Left forelimb (tissue), 1 donor: Measurements from ENCODE around the gene AFAP1.
A peak's percentile ranks its signal among the peaks of the same experiment; 100 is the strongest.
"Not testable (repeated sequence)": the region's sequence is repeated elsewhere in the genome, so short reads cannot be mapped to it uniquely, and the experiment has no call there.

Source experiments
- DNase-seq: peaks from one replicate; pipeline ENCODE4 v3.0.0-alpha.2; 2018; ENCODE audit warnings: low spot score

The AFAP1 gene

DNA sequence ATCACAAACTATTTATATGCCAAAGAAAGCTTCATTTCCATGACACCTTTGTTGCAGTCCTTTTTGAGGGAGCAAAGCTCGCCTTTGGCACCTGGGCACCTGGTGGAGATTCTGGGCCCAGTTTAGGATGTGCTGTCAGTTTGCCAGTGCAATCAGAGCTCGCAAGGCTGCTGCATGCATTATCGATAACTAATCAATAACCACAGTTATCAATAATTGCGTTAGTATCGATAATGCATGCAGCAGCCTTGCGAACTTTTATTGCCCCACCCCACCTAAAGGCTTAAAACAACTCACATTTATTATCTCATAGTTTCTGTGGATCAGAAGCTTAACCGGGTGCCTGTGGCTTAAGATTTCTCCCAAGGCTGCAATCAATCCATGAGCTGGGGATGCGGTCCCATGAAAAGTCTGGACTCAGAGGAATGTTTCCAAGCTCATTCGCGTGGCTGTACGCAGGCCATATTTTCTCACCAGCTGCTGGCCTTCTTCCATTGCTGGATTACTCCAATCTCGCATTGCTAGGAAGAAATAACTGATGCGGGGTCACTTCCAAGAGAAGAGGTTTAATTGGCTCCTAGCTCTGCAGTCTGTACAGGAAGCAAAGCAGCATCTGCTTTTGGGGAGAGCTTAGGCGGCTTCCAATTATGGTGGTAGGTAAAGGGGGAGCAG is 6.2 kb upstream of the AFAP1 start:
- DNase-seq, result no peak

DNA sequence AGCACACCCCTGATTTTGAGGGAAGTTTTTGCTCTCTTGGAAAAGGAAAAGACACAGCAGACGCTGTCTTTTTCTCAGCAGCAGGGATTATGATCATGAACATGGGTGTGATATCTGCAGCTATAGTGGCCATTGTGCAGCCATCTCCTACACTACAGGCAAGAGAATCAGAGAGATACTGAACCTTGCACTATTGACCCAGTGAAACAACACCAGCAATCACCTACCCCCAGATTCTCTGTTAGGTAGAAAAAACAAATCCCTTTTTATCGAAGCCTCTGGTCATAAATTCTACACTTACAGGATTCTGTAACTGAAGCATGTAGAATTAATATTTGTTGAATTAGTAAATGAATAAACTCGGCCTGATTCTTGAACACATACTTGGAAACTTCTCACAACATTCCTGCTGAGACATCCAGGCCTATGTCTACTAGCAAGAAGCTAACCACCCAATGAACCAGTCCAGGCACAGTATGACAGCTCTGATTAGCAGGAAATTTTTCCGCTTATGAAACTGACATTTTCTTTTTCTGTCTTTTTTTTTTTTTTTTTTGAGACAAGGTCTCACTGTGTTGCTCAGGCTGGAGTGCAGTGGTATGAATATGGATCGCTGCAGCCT is 5.0 kb upstream of the AFAP1 start:
- peak; percentile 20 for DNase-seq

DNA sequence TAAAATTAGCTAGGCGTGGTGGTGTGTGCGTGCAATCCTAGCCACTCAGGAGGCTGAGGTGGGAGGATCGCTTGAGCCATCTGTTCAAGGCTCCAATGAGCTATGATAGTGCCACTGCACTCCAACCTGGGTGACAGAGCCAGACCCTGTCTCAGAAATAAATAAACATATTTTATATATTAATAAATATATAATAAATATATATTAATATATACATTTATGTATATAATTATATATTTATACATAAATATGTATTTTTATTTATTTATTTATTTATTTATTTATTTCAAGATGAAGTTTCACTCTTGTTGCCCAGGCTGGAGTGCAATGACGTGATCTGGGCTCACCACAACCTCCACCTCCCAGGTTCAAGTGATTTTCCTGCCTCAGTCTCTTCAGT is 4.0 kb upstream of the AFAP1 start:
- not testable (repeated sequence) for DNase-seq

DNA sequence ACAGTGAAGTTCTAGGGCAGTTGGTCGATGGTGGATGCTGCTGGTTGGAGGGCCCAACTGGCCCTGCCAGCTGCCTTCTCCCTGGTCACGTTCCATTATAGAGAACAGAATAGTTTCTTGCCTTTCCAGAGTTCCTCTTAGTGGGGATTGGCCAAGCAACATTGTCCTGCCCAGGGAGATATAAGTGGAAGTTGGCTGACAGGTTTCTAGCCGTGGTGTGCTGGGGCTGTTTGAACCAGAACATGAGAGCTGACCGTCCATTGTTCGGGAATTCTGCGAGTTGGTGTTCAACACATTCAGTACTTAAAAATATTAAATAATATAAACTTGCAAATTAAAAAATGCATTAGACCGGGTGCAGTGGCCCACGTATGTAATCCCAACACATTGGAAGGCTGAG is 3.5 kb upstream of the AFAP1 start:
- peak; percentile 34 for DNase-seq

DNA sequence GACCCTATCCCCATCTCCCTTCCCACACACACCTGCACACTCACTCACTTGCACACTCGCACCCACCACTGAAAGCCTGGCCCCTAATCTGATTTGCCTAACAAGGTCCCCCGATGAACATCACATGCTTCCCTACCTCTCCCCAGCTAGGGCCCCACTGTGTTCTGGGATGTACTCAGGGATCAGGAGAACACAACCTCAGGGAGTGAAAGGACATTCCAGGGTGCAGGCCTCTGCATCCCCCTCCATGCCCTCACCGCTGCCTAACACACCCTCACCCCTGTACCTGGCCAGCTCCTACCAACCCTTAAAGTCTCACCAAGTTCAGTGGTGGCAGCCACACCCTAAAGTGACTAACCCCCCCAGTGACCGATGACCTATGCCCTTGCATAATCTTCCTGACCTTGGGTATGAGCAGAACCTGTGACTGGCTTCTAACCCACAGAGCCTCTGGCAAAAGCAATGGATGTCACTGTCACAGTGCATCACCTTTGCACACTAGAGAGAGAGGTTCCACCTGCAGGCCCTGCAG is 2.4 kb upstream of the AFAP1 start:
- DNase-seq, result peak; percentile 52

DNA sequence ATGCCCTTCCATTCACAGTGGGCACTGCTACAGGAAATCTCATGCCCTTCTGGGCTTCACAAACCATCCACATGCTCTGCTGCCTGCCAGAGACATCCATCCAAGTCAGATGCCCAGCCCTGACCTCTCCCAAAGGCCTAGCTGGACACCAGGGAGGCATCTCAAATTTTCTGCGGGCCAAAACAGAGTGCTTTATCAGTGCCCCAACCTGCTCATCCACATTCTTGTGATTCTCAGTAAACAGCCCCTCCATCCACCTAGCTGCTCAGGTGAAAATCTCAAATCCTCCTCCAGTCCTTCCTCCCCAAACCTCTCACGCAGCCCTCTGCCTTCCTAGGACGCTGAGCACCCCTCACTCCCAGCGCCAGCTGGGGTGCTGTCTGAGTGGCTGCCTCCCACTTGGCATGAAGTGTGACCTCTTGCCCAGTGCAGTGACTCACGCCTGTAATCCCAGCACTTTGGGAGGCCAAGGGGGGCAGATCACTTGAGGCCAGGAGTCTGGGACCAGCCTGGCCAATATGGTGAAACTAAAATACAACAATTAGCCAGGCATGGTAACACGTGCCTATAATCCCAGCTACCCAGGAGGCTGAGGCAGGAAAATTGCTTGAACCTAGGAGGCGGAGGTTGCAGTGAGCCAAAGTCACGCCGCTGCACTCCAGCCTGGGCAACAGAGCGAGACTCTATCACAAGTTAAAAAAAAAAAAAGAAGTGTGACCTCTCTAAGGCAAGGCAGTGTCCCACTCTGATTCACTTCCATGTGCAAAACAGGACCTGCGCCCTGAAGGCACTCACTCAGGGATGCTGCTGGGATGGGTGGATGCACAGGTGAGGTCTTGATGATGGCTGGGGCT is 1.7 kb upstream of the AFAP1 start:
- peak; percentile 59 for DNase-seq

DNA sequence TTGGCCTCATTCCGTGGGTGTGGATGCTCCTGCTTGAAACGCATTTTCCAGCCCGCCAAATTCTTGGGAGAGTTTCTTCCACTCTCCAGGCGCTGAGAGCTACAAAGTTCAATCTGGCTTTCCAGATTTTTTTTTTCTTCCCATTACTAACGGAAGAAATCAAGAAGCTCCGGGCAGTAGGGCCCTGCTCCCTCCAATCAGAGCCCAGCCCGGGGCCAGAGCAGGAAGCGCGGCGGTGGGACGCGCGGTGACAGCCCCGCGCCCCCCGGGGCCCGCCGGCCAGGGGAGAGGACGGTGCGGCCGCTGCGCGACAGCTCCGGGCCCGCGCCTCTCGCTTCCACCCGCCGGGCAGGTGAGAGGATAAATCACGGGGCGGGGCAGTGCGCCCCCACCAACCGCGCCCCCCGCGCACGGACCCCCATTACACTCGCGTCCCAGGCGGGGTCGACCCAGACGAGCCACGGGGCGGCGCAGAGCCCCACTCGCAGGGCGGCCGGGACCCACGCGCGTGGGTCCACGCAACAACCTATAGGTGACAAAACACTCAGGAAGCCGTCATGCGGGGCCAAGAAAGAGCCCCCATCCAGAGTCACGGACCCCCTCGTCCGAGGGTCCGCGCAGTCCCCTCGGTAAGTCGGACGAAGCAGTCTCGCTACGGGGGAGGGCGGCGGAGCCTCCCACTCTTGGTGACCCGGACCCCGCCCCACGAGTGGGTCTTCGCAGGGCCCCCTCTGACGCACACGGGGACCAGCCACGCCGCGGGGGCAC is 868 bp downstream of the AFAP1 start:
- DNase-seq, result peak; percentile 70

DNA sequence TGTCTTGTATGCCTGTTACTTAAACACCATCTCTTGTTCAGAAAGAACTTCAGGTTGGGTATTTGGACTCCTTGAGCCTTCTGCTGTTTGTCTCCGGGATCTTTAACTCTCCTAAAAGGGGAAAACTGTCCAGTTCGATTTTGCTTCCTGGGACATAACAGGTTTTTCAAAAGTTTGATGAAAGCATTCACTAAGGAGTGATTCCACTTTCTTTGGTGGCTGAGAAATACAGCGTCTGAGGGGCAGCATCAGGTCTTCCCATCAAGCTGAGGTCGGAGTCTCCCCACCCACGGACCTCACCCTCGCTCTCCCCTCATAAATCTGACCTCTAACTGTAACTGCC is 1.4 kb downstream of the AFAP1 start:
- no peak for DNase-seq

DNA sequence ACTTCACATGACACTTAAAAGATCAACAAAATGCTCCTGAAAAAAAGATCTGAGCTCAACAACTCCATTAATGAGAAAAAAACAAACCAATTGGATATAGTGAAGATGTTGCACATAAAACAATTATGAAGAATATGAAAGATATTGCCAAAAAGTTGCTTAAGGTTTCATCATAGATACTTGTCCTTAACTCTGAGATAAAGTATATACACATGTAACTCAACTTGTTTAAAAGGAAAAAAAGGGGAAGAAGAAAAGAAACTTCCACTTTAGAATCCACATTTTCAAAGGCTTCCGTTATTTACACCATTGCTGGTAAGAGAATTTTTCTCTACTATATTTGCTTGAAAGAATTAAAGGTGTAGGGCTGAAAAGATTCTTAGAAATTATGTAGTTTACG is 2.7 kb downstream of the AFAP1 start:
- DNase-seq, result no peak

DNA sequence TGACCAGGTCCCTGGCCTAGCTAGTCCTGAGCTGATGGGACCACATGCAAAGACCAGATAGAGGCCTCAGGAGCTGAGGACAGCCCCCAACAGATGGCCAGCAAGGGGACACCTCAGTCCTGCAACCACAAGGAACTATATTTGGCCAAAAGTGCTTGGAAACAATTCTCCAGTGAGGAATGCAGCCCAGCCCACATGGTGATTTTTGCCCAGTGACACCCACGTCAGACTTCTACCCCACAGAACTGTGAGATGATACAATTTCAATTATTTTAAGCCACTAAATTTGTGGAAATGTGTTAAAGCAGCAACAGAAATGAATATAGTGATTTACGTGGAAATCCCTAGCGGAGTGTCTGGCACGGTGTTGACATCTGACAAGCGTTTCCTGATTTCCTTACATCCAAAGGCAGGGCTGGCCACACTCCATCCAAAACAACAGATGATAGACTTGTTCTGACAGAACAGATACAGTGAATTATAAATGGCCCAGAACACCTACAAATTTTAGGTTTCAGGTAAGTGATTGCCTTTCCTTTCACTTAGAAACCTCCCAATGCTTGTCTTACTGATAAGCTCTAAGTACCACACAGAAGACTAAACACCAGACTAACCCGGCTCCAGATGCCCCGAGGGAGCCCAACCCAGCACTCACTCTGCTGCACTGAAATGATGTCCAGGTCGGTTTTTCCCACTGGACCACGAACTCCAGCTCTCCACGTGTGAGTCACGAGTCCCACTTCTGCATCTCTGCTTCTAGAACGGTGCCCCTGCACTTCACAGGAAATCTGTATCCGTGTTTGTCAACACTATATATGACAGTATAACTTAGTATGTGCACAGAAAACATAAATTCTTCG is 5.8 kb downstream of the AFAP1 start:
- peak; percentile 42 for DNase-seq

DNA sequence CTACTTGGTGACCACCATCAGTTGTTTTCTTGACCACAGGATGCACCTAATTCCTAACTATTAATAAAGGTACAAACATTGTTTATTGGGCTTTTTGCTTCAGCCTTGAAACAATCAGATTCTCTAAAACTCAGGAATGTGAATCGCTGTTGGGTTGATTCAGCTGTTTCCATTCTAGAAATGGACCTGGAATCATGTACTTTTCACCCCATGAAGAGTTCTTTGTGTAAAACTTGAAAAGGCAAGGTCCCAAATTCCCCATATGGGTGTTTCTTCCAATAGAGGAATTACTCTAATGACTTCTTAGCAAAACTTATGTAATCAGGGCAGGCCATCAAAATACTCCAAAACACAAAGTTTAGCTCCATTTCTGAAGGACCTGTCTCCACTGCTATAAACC is 7.4 kb downstream of the AFAP1 start:
- no peak for DNase-seq

DNA sequence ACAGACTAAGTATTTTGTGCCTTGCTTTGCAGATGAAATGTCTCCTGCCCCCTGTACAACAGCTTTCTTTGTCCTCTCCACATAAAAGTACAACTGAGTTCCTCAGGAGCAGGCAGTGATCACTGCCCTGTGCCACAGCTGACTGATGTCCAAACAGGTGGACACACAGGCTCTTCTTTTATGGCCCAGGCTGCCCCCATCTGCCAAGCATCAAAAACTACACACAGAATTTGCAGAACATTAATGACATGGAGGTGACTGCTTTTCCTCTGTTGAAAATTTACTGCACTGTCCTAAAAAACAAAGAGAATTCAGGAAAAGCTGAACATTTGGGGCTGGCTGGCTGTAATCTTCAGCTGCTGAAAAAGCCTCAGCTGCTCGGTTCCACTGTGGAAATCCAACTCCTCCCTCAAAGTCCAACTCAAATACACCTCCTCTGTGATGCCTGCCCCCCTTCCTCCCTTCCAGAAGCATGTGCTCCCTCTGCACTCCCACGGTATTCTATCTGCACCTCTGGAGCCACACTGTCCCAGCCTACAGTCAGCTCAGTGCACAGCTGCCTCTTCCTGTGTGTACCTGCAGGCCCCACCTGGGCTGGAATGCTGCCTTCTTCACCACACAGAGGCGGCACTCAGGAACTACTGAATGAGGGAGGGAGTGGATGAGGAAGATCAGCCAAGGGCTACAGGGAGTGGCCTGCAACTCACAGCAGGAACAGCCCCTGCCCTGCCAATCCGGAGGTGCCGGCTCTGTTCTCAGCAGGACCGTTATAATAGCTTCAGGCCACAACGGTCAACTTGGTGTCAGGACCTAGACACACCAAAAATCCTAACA is 10.3 kb downstream of the AFAP1 start:
- peak; percentile 70 for DNase-seq

DNA sequence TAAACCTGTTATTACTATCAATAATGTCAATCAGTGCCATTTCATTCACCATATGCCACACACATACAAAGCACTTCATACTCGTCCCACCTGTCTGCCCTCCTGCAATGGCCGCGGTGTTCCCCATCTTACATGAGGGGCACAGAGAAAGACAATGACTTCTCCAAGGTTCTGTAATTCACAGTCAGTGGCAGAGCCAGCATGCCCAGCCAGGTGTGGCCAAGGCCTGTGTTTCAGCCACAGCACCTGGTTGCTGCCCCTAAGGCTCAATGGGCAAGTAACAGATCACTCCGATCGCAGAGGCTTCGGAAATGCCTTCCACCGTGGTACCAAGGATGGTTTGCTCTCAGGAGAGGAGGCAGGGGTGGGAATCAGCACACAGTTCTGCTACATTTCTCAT is 10.9 kb downstream of the AFAP1 start:
- peak; percentile 42 for DNase-seq

DNA sequence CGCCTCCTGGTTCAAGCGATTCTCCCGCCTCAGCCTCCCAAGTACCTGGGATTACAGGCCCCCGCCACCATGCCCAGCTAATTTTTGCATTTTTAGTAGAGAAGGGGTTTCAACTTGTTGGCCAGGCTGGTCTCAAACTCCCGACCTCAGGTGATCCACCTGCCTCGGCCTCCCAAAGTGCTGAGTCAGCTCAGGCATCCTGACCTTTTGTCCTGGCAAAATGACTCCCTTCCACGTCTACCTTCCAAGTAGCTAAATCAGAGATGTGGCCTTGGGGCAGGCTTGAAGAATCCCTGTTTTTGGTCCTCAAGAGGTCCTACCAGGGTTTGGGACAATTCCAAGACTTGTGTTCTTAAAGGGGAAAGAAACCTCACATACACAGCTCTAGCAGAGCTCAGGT is 12.8 kb downstream of the AFAP1 start:
- peak; percentile 34 for DNase-seq

DNA sequence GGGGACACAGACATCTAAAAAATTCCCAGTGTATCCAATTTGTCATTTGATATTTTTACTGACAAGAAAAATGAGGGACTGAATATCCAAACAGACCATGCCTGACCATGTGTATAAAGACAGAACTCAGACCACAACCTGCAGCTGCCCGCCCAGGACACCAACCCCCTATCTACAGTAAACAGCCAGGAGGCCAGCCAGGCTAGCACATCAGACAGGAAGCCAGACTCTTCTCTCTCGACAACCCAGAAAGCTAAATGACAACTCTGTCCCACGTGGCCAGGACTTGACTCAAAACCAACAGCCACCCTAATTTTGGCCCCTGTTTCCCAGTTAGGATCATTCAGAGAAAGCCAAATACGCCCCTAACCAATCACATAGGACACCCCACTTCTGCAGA is 15.1 kb downstream of the AFAP1 start:
- peak; percentile 45 for DNase-seq

DNA sequence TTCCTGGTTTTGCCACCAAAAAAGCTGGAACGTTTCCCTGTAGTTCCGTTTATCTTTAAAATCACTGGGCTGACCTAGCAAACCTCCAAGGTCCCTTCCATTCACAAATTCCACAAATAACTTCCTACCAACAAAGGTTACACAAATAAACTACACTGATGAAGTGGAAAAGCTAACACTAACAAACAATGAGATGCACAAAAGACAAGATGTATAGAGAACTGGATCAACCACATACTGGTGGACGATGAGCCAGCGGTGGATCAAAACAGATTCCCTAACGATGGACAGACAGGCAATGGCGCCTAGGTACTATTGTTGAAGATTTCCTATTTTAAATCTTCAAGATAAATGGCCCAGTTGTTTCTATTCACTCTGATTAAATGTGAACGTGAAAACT is 15.5 kb downstream of the AFAP1 start:
- no peak for DNase-seq

DNA sequence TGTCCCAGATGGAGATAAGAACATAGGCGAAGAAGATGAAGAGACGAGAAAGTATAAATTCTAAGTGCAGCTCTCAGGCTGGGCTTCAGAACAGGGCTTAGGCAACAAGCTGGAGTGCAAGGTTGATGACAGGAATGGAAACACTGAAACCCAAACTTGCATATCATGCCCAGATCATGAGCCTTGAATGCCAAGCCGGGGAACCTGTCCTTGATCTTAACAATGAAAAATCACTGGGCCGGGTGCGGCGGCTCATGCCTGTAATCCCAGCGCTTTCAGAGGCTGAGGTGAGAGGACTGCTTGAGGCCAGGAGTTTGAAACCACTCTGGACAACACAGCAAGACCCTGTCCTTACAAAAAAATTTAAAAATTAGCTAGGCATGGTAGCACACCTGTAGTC is 17.2 kb downstream of the AFAP1 start:
- no peak for DNase-seq

DNA sequence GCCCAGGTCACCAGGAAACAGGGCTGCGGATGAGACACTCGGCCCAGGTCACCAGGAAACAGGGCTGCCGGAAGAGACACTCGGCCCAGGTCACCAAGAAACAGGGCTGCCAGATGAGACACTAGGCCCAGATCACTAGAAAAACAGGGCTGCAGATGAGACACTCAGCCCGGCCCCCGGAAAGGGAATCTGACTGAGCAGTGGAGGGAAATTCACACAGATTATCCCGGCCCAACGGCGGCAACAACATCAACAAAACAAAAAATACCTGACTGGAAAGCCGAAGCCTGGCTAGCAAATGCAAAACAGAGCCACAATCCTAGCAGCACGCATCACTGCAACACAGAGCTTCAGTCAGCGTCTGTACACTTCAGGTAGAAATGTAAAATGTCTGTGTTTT is 20.7 kb downstream of the AFAP1 start:
- DNase-seq, result peak; percentile 33

DNA sequence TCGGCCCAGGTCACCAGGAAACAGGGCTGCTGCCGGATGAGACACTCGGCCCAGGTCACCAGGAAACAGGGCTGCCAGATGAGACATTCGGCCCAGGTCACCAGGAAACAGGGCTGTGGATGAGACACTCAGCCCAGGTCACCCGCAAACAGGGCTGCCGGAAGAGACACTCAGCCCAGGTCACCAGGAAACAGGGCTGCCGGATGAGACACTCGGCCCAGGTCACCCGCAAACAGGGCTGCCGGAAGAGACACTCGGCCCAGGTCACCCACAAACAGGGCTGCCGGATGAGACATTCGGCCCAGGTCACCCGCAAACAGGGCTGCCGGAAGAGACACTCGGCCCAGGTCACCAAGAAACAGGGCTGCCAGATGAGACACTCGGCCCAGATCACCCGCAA is 21.5 kb downstream of the AFAP1 start:
- DNase-seq, result peak; percentile 28

DNA sequence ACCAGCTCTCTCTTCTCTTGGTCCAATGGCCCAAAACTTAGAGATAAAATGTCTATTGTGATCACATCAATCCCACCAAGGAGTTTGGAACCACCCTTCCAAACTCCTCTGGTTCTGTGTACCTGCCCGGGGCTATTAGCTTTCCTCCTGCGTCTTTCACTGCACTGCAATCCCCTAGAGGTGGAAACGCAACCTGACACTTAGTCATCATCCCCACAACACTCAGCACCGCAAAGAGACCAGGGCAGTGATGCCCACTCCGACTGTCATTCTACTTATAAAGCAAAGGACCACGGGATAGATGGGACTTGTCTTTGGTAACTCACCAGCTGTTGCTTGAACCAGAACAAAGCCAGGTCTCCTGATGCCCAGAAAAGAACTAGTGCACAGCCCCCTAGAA is 22.0 kb downstream of the AFAP1 start:
- DNase-seq, result peak; percentile 45
